T-helper 2 cell treated with Interferon-gamma antibody and Interleukin-4, amounts not matched to agents 100 ng/mL and 5 ng/mL, for 36 hours (primary cell): ENCODE data around the gene STK24. TPM values are rescaled to one million over a fixed set of nuclear protein-coding genes. Genes with fewer than 3 reads are reported as not detected.

ENCODE experiments used
- intact Hi-C: fragments of 100-400 bp; cut with micrococcal nuclease; formaldehyde crosslinking; loops from one replicate; pipeline ENCODE4 v1.15.1; 2023
- total RNA-seq: library from RNA; stranded (reverse); gene quantifications from 2 replicates; pipeline ENCODE4 v1.2.3, GENCODE V29; 2022

Gene STK24
- total RNA-seq, 1 donor from 2014 or later, result 139 TPM

DNA sequence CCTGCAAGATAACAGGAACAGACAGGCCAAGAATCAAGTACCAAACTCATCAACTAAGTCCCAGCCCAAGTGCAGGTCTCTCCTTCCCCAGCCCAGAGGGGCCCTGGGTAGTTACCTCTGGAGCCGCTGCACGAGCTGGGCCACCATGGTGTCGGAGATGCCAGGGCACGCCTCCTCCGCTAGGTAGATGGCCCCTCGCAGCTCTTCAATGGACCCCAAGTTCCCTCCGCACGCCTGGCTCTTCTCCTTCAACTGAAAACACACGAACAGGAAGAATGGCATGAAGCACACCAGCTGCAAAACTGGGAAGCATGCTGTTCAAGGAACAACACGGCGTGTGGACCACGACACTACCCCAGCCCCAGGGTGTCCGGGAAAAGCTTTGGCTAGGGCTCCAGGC, 119.9 kb downstream of the STK24 start:
- intact Hi-C loops, result no loop called here

DNA sequence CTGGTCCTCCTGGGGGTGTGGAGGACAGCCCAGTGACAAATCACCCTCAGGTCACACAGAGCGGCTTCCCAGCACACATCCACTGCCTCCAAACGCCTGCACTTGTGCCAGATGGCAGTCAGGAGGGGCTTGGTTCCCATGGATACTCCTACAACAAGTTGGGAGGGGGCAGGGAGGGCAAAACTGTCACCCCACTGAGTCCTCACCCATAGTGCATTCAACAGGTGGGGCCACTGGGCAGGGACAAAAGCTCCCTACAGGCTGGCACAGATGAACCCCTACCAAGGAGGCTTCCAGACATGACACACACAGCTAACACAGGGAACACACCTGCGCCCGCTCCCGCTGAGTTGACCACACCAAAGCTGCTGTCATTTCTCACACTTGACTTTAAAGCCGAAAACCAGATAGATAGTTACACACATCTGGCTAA, 120.5 kb downstream of the STK24 start:
- intact Hi-C loops, result no loop called here

DNA sequence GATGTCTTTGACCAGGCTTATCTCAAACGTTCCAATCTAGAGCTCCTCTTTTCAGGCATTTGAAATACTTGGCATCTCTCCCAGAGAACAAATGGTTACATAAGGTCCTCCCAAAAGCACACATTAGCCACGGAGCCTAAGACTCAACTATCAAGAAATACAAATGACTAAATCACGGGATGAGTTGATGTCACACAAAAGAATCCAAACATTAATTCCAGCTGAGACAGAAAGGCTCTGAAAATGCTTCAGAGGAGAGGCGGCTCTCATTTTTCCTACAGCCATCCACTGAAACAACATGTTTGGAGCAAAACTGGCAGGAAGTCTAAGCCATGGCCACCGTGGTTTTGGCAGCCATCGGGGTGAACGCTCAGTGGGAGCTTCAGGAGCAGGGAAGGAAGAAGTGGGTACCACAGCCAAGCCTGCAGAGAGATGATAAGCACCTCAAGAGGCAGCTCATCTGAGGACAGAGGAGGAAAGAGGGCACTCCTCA, 122.5 kb downstream of the STK24 start:
- intact Hi-C loops, result no loop called here

DNA sequence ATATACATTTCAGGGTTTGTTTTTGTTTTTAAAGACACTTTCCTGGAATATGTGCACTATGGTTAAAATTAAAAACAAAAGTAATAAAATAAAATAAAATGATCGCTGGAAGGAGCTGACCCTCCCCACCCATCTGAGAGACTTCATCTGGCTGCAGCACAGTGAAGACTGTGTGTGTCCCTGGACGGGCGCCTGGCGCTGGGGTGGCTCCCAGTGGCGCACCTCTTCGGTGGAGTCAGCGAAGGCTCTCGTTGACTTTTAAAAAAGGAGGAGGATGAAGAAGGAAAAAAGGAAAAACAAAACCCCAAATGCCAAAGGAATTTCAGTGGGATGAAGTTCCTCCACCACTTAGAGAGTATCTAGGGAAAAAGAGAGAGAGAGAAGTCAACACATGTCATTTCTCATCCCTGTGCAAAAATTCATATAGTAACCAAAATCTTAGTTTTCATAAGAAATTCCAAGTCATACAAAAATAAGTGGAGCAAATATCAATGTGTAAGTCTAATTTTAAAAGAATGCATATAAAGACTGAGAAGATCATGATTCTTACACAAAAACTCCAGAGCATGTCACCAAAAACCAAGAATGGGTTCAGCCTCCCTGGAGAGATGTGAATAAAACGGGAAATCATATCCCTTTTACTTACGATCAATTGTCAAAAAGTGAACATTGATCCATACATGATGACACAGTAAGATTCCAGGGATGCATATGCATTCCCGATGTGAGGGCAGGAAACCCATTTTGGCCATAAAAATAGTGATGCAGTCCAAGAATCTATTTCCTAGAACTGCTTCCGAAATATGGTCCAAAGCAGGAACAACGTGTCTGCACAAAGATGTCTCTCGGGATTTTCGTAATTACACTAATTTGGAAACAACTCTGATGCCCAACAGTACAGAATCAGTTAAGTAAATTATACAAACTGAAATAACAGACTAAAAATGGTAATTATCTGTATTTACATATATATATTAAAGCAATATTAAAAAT, 123.8 kb downstream of the STK24 start:
- intact Hi-C loops, result no loop called here

DNA sequence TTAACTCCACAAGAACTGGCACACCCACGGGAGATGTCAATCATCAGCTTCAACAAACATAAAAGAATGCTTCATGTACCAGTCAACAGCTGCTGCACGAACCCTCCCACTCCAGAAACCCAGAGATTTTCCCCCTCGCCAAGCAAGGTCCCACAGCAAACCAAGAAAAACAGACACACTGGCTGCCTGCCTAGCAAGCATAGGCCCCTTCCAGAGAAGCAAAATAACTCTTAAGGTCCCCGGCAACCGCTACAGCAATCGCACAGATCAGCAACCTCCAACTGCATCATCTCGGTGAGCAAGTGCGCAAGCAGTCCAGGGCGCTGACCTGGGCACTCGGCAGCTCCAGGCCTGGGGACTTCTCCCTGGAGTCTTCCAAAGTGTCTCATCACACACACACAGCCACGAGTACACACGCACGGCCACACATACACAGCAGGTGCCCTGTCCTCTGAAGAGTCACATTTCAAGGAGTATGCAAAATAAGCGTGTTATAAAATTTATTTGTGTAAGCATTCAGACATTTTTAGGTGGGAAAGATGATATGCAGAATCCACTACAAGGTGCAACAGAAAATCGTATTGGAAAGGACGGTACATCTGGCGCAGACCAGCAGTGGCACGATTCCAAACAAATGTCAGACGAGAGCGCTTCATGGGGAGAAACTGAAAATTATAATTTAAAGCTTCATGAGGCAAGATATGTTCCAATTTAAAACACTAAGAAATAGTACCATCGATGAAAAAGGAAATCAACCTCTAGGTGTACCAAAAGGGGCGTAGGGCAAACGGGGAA, 125.0 kb downstream of the STK24 start:
- intact Hi-C loops, result no loop called here

DNA sequence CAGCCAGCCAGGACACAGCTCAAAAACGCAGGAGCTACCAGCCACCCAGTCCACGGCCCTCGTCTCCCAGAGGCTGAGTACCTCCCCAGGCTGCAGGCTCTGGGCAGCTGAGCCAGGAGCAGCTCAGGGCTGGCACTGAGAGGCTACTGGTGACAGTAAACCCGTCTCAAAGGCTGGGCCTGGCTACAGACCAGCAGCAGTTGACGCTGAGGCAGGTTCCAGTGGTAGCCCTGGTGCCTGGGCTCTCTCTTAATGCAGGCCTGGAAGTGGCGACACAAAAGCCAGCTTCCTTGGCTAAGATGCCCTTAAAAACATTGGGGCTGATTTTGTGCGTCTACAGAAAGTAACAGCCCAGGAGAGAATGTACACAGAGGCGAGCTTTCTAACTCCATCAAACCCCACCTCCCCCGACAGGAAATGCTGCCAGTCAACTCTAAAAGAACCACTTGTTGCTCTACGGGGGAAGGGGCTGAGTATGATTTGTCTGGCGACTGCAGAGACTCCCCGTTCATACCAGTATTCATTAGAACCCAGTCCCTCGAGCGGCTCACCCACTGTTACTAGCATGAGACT, 126.3 kb downstream of the STK24 start:
- intact Hi-C loops, result no loop called here

DNA sequence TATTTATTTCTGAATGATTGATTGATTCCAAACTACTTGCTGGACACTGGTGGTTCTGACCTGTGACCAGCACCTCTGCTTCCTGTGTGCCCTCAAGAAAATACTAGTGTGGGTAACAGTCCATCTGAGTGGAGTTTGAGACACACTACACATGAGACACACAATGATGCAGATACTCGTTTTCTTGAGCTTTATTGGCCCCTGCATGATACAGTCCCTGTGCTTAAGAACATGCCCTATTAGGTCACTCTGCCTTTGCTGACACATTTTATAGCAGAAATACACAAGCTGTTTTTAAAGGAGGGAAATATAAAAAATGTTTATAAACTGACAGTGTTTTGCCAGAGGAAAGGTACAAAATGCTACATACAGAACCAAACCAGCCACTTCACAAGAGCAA, 126.9 kb downstream of the STK24 start:
- intact Hi-C loops, result no loop called here

DNA sequence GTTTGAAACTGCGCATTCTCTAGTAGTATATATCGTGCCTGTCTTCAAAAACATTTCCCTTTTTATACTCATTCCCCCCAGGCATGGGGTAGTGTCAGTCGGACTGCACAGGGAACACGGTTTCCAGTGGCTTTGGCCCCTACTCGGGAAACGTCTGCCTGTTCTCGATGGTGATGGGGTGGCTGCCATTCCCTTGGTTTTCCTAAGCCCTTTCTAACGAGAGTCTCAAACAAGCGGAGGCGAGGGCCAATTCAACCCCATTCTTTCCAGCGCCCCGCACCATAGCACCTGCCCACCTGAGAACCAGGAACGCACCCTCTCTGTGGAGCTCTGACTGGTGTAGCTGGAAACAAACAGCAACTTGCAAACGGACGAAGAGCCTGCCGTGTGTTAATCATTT, 127.6 kb downstream of the STK24 start:
- intact Hi-C loops, result loop anchor here (10.0 kb wide), 1 partner anchor 396 kb away; no protein-coding TSS in a partner anchor

DNA sequence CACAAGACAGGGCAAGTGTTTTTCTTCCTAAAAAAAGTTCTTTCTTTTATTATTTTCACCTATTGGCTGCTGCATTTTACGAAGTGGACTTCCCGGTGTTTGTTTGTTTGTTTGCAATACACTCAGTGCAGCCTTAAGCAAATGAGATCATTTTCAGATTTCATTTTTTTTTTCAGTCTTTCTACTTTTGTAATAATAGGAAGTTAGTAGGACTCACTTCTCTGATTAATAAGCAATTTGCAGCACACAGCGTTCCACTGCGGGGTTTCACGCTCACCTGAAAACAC, 128.3 kb downstream of the STK24 start:
- intact Hi-C loops, result loop anchor here (10.0 kb wide), 1 partner anchor 396 kb away; no protein-coding TSS in a partner anchor

DNA sequence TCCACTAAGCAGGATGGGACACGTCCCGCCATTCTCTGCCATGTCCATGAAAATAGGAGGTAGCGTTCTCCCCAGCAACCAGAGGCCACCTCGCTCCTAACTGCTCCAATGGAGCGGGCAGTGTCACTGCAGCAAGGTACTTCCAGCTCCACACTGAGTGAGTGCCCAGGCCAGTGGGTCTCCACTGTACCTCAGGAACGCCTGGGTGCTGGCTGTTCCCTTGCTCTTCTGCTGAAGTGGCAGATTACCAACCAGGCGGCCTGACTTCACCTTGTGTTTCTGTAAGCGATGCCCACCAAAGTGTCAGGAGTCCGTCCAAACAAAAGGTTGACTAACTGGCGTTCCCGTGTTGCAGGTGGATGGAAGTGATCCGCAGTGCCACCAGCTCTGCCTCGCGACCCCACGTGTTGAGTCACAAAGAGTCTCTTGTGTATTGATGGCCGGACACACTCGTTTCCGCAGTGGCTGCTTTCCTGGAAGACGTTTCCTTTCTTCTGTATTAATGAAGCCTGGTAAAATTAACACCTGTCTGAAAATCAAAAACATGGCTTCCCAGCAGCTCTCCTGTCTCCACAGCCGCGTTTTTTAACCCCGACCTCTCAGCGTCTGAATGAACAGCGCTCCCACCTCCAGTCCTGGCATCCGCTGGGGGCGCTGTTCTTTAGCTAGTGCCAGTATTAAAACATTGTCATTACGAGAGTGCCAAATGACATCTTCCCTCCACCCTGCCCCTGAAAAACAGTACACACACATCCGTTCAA, 128.8 kb downstream of the STK24 start:
- intact Hi-C loops, result loop anchor here (10.0 kb wide), 1 partner anchor 397 kb away; no protein-coding TSS in a partner anchor

DNA sequence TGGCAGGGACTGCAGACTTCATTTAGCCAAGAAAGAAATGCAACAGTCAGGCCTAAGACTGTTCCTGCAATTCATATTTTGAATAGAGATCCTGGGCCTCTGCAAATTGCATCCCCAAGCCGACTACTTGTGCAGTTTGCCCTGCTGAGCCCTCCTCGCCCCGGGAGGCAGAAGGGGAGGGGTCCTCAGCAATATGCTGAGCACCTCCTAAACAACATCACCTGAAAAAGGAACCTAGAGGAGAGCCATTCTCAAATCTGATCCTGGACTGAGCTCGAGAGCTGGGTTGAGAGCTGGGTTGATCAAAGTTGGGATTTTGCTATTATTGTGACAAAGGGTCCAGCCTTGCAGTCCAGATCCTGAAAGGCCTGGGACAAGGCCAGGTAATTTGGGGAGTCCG, 129.8 kb downstream of the STK24 start:
- intact Hi-C loops, result loop anchor here (10.0 kb wide), 1 partner anchor 398 kb away; no protein-coding TSS in a partner anchor

DNA sequence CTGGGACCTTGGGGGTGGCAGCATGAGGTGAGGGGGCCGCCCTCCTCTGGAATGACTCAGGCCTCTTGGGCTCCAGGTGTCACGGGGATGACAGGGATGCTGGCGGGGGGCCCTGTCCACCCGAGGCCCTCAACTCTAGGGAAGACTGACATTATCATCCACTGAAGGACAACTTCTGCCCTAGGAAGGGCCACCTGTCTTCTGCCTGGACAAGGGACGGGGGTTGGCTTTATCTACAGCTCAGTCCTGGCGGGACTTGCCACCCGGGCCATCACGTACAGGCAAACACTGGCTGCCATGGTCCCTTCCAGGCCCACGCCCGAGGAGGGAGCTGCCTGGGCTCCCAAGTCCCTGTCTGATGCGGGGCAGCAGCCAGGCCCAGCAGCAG, 130.7 kb downstream of the STK24 start:
- intact Hi-C loops, result loop anchor here (10.0 kb wide), 1 partner anchor 399 kb away; no protein-coding TSS in a partner anchor

DNA sequence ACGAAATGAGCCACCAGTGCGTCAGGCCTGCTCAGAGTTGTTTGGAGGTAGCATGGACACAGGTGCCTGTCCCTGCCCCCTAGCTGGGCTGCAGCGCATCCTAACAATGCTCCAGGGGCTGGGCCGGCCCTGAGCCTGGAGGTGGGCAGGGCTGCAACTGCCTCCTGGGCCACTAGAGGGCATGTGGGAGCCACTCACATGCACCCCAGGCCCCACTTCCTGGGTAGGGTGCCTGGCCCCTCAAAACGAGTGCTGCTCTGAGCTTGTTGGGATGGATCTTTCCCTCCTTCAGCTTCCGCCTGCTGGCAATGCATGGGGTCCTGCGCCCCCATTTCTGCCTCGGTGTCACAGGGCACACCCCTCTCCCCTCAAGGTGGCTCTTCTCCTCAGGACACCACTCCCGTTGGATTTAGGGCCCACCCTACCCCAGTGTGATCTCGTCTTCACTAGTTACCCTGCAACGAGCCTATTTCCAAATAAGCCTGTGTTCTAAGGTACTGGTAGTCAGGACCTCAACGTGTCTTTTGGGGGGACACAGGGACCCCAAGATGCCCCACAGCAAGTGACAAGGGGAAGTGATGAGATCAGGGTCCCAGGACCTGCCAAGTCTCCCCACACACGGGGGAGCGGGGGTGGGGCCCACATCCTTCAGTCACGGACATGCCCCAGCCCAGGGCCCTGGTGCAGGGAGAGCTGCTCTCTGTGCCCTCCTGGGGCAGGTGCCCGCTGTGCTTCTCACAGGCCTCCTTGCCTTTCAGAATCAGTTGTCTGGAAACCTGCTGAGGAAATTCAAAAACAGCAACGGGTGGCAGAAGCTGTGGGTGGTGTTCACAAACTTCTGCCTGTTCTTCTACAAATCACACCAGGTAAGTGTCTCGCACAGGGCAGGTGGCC, 131.3 kb downstream of the STK24 start:
- intact Hi-C loops, result loop anchor here (1.0 to 10.0 kb wide), 4 partner anchors 131 to 399 kb away; partner anchors contain the start of gene STK24

DNA sequence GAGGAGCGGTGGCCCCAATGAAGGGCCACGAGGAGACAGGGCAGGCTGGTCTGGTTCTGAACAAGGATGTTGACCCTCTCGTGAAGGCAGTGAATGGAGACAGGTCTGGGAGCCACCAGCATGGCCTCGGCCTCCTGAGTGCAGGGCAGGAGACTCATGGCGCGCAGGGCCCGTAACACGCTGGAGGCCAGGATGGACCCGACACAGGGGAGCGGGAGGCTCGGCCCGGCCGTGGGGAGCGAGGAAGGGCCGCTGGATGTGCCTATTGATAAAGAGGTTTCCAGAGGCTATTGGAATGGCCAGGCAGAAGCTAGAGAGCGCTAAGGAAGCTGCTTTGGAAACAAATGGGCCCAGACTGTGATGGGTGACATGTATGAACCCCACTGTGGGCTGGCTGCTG, 132.5 kb downstream of the STK24 start:
- intact Hi-C loops, result loop anchor here (2.0 to 10.0 kb wide), 2 partner anchors 132 to 400 kb away; partner anchors contain the start of gene STK24

DNA sequence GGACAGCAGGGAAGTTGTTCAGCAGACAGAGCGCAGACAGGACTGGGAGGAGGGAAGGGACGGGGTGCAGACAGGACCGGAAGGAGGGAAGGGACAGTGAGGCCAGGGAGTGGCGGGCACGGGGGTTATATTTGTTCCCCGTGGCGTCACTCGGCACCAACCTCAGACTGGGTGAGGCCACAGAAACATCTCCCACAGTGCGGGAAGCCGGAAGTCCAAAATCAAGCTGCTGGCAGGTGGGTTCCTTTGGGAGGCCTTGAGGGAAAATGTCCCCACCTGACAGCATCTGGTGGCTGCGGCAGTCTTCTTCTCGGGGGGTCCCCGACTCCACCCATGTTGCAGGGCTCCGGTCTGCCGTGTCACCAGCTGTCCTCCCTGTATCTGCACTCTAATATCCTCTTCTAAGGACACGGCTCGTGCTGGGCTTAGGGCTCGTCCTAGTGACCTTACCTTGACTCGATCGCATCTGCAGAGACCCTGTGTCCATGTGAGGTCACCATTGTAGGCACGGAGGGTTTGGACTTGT, 133.0 kb downstream of the STK24 start:
- intact Hi-C loops, result loop anchor here (2.0 to 10.0 kb wide), 2 partner anchors 133 to 401 kb away; partner anchors contain the start of gene STK24

DNA sequence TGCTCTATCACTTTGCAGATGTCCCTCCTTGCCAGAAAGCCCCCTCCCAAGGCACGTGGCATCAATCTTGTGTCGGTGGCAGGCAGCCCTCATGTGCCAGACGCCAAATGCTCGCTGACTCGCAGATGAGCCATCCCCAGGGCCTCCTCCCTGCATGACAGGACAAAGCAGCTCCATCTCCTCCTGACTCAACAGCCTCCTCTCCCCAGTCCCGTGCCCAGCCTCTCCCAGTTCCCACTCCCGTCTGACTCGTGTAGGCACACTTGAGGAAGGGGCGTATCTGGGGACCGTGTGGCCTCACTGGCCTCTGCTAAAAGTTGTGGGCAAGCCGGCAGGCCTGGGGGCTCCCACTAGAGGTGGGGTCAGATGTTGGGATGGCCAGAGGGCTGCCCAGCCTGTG, 133.6 kb downstream of the STK24 start:
- intact Hi-C loops, result loop anchor here (10.0 kb wide), 1 partner anchor 401 kb away; no protein-coding TSS in a partner anchor

DNA sequence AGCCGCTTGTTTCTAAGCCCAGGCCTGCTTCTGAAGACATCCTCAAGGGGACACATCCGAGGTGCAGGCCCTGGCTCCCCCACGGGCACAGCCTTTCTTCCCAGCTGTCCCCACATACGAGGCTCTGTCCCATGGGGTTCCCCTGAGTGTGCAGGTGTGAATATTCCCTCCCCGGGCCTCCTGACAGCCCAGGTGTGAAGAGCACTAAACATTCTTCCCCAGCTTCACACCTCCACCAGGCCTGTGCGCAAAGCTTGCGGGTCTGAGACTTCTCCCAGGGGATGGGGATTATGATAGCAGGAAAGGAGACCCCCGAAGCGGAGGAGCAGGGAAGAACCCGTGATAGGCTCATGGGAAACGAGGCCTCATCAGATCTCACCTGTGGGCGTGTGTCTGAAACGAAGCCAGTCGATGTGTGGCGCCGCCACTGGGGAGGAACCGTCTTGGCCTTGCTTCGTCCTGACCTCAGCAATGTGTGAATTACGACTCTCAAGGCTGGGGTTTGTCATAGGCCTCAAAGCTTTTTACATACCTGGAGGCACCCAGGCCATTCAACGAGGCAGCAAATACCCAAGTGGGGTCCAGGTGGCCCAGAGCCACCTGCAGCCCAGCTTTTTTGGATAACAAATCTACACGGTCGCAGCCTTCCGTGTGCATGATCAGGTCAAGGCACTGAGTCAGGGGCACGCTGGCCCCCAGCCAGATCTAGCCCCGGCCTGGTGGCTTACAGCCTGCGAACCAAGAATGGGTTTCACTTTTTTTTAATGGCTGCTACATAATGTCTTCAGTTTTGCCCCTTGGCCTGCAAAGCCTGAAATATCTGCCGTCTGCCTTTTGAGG, 134.3 kb downstream of the STK24 start:
- intact Hi-C loops, result loop anchor here (10.0 kb wide), 1 partner anchor 402 kb away; no protein-coding TSS in a partner anchor

DNA sequence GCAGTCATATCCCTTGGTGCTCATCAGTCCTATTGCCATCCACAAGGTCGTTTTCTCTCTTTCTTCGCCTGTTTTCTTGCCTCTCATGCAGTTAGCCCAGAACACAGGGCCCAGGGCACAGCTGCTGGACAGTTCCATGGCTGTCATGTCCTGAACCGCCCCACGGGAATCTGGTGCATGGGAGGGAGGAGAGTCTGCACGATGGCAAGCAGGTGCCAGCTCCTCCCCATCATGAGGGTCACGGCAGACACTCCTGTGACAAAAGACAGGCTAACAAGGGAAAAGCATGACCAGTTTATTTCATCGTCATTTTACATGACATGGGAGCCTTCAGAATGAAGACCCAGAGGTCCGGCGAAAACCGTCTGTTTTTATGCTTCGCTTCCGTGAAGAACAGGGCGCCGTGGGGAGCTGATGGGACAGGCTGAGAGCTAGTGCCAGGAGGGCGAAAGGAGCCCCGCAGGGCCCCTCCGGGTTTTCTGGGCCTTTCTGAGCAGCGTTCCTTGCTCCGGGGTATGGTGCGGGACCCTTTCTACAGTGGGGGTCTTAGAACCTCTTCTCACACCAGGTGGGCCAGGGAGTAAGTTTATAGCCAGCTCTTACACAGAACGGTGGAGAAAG, 135.7 kb downstream of the STK24 start:
- intact Hi-C loops, result loop anchor here (10.0 kb wide), 1 partner anchor 404 kb away; no protein-coding TSS in a partner anchor
